GM12874 (cell line): ENCODE results near the gene MTMR2.

Experiments
- TF ChIP-seq, protein P1 (sequence below): IDR thresholded peaks from 2 replicates; pipeline ENCODE4 v1.5.1; 2011; ENCODE audit warnings: low read depth, mild to moderate bottlenecking, control low read depth, low read length, moderate library complexity; ENCODE audit not compliant: insufficient read depth

Gene MTMR2

DNA sequence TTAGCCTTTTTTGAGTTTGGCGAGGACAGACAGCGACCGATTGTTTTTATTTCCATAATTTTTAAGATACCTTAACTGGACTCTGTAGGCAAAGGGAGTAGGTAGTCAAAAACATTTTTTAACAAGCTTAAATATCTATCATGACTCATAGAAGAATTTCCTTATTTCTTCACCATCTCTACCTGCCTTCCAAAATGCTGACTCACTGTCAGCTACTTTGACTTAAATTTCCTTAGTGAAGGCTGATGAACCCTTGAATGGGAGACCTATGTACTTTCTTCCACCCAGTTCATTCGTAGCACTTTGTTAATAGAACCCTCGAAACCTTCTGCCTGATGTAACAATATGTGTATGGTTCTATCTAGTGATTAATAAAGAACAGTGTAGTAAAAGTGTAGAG is 1.1 kb upstream of the MTMR2 start:
- TF ChIP-seq, protein P1, sequence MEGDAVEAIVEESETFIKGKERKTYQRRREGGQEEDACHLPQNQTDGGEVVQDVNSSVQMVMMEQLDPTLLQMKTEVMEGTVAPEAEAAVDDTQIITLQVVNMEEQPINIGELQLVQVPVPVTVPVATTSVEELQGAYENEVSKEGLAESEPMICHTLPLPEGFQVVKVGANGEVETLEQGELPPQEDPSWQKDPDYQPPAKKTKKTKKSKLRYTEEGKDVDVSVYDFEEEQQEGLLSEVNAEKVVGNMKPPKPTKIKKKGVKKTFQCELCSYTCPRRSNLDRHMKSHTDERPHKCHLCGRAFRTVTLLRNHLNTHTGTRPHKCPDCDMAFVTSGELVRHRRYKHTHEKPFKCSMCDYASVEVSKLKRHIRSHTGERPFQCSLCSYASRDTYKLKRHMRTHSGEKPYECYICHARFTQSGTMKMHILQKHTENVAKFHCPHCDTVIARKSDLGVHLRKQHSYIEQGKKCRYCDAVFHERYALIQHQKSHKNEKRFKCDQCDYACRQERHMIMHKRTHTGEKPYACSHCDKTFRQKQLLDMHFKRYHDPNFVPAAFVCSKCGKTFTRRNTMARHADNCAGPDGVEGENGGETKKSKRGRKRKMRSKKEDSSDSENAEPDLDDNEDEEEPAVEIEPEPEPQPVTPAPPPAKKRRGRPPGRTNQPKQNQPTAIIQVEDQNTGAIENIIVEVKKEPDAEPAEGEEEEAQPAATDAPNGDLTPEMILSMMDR = no peak

DNA sequence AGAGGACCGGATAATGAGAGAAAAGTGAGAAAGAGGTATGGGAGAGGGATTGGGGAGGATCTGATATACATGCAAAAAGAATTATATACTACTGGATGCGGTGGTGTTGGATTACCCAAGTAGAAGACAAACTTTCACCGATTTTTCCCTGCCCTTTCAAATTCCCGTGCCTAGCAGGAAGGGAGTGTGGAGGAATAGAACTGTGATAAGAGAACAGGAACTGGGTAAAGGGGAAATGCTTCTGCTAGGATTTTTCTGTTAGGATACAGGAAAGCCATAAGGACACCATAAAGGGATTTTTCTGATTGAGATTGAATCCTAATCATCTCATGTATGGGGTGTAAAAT is 480 bp upstream of the MTMR2 start:
- TF ChIP-seq, protein P1 = no peak

DNA sequence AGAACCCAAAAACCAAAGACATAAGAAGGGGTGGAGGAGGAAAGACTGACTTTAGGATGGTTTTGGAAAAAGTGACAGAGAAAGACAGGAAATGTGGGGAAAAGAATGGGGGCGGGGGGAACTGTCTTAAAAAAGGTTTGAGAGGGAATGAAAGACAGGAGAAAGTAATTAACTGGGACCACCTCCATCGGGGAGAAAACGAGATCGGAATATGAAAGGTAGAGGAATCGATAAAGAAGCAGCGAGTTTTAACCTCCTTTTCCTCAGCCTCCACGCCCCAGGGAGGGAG is 524 bp downstream of the MTMR2 start:
- TF ChIP-seq, protein P1 = no peak

DNA sequence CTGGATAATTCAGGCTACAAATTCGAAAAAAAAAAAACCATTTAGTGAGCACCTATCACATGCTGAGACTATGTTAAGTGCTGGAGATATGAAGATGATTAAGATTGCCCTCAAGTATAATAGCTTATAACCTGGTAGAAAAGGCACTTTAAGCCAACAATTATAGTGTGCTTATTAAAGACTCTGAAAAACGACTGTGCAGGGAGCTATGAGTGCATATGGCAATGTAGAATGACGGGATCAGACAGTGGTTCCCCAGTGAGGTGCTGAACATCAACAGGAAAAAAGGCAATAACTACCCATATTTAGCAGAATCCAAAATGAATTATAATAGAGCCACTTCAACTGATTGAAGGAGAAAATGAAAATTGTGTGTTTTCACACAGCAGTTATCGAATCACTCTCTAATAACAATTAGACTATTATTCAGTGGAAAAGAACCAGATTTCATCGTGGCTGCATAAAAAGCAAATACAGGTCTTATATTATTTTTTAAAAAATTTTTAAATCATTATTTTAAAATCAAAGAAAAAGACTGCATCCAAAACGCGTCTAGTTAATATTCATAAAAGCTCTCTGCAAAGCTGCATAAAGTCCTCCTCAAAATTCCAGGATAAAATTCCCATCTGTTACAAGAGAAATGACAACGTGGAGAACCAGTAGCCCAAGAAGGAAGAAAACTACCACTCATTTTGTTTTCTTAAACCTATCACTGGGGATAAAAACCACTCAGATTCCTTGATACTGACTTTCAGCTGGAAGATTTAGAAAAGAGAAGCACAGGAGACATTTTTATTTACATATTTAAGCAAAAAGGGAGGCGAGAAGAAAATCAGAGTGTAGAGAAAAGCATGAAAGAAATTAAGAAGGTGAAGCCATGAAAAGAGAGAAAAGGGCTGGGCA is 1.1 kb downstream of the MTMR2 start:
- TF ChIP-seq, protein P1 = no peak

DNA sequence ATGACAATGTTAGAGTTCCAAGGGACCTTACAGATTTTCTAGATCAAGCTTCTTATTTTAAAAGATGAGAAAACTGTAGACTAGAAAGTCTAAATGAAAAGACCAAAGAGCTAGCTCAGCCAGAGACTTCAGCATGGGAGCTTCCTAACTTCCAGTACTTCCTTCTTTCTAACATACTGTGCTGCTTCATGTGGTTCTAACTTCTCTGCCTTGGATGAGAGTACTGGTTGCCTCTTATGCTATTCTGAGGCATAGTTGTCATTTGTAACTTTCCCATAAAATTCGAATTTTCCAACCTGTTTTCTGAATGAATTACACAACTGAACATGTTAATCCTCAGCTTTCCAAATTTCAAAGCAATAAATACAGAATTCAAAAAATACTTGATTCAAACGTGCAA is 1.8 kb downstream of the MTMR2 start:
- TF ChIP-seq, protein P1 = no peak

DNA sequence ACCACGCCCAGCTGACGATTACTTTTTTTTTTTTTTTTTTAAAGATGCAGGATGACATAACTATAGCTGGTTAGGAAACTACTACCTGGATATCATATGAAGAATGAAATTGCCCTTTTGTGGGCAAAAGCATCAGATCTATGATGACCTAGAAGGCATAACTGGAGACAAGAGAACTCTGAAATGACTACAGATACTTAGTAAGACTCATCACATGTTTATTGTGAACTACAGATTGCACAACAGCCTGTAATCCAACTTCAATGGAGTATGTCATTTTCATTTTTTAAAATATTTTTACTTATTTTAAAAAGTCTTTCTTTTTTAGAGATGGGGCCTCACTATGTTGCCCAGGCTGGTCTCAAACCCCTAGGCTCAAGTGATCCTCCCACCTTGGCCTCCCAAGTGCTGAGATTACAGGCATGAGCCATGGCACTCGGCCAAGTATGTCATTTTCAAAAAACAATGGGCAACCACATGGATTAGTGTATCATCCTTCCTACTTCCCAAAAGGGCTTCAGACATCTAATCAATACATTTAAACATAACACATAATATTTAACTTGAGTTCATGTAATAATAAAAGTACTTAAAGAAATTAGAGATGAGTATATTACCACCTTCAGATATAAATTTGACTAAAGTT is 3.3 kb downstream of the MTMR2 start:
- TF ChIP-seq, protein P1 = no peak

DNA sequence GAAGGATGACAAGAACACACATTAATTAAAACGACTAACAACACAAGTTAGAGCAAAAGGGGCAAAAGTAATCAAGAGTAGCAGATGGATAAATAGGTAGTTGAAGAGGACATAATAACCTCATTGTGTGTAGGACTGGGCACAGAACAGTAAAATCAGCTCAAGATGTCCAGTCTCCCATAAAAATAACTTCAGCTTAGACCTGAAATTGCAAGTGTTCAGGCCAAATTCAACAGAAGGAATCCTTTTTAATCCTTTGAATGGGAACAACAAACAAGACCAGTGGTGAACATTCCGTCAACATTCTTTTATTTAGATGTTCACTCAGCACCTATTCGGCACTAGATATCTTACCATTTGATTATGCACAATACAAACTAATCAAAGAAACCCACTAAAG is 4.4 kb downstream of the MTMR2 start:
- TF ChIP-seq, protein P1 = no peak
